K562 (cell line): ENCODE measurements around the gene JMJD1C. TPM values are rescaled to one million over a fixed set of nuclear protein-coding genes. Genes with fewer than 3 reads are reported as not detected.

ENCODE experiments used
- ARHGAP35 ChIP-seq: fragments of 450-650 bp; IDR thresholded peaks from 2 replicates; pipeline ENCODE4 v1.6.1; 2018; ENCODE audit not compliant: partially characterized antibody
- ATF6 ChIP-seq: sonication (generic); formaldehyde crosslinking; IDR thresholded peaks from 2 replicates; pipeline ENCODE4 v1.4.0; 2020; ENCODE audit warnings: mild to moderate bottlenecking, missing genetic modification reagents
- BRD4 ChIP-seq: fragments of 200-600 bp; sonication (generic); IDR thresholded peaks from 2 replicates; pipeline ENCODE4 v1.6.1; 2017; ENCODE audit warnings: inconsistent platforms
- FOXA1 ChIP-seq: fragments of 450-650 bp; IDR thresholded peaks from 2 replicates; pipeline ENCODE4 v1.6.1; 2016; ENCODE audit warnings: mild to moderate bottlenecking, borderline replicate concordance
- GTF2E2 ChIP-seq: fragments of 200-800 bp; sonication (Bioruptor generic); IDR thresholded peaks from 2 replicates; pipeline ENCODE4 v1.6.1; 2016; ENCODE audit warnings: missing genetic modification characterization, missing compliant biosample characterization
- HDAC8 ChIP-seq: fragments of 450-650 bp; IDR thresholded peaks from 2 replicates; pipeline ENCODE4 v1.6.1; 2016; ENCODE audit warnings: mild to moderate bottlenecking, missing genetic modification characterization, moderate library complexity, missing compliant biosample characterization
- HNRNPLL ChIP-seq: fragments of 200-400 bp; formaldehyde crosslinking; IDR thresholded peaks from 2 replicates; pipeline ENCODE4 v1.6.1; 2017; ENCODE audit warnings: low read length, low read depth, mild to moderate bottlenecking; ENCODE audit not compliant: poor library complexity, severe bottlenecking
- JUN ChIP-seq, 2 experiments: sonication (generic) in 1 of 2; formaldehyde crosslinking in 1 of 2; IDR thresholded peaks; 2 replicates each; pipeline versions ENCODE4 v1.6.1 to v1.8.0; 2012 to 2022; ENCODE audit warnings: borderline replicate concordance in 2 of 2, mild to moderate bottlenecking in 2 of 2, improper control_type of control experiment in 1 of 2, low read depth in 1 of 2, low read length in 1 of 2, missing genetic modification reagents in 1 of 2
- KHSRP ChIP-seq: fragments of 450-650 bp; IDR thresholded peaks from 2 replicates; pipeline ENCODE4 v1.6.1; 2017
- KLF13 ChIP-seq: fragments of 450-650 bp; IDR thresholded peaks from 2 replicates; pipeline ENCODE4 v1.6.1; 2016; ENCODE audit warnings: missing genetic modification characterization, low read depth, mild to moderate bottlenecking, missing compliant biosample characterization, moderate library complexity, borderline replicate concordance
- KLF16 ChIP-seq: IDR thresholded peaks from 2 replicates; pipeline ENCODE4 v1.6.1; 2016; ENCODE audit warnings: antibody characterized with exemption
- MAFG ChIP-seq: fragments of 450-650 bp; conservative IDR thresholded peaks from 2 replicates; pipeline ENCODE4 v1.6.1; 2016; ENCODE audit warnings: missing genetic modification characterization, missing compliant biosample characterization
- MBD2 ChIP-seq: sonication (generic); IDR thresholded peaks from 2 replicates; pipeline ENCODE4 v1.6.1; 2016; ENCODE audit warnings: low read depth, borderline replicate concordance
- MEIS2 ChIP-seq: fragments of 450-650 bp; IDR thresholded peaks from 2 replicates; pipeline ENCODE4 v1.6.1; 2014; ENCODE audit warnings: mild to moderate bottlenecking; ENCODE audit not compliant: partially characterized antibody
- NEUROD1 ChIP-seq: fragments of 150-350 bp; IDR thresholded peaks from 2 replicates; pipeline ENCODE4 v1.6.1; 2014; ENCODE audit warnings: borderline replicate concordance, low read length, low read depth; ENCODE audit not compliant: partially characterized antibody
- NFE2 ChIP-seq: IDR thresholded peaks from 2 replicates; pipeline ENCODE4 v1.6.1; 2014; ENCODE audit warnings: antibody characterized with exemption, low read depth
- PHB2 ChIP-seq: fragments of 450-650 bp; IDR thresholded peaks from 2 replicates; pipeline ENCODE4 v1.6.1; 2017; ENCODE audit warnings: low read depth
- PURB ChIP-seq: sonication (generic); formaldehyde crosslinking; IDR thresholded peaks from 2 replicates; pipeline ENCODE4 v1.9.0; 2021; ENCODE audit warnings: low read depth, mild to moderate bottlenecking, missing genetic modification reagents
- SIRT6 ChIP-seq: IDR thresholded peaks from one replicate; pipeline ENCODE4 v1.6.1; 2012; ENCODE audit warnings: low read depth, mild to moderate bottlenecking, control low read depth, inconsistent platforms, low read length, moderate library complexity
- SNAPC5 ChIP-seq: fragments of 250-450 bp; sonication (Bioruptor Pico); IDR thresholded peaks from 2 replicates; pipeline ENCODE4 v1.8.0; 2021; ENCODE audit warnings: moderate library complexity, mild to moderate bottlenecking, inconsistent platforms
- SRSF1 ChIP-seq: fragments of 200-400 bp; formaldehyde crosslinking; IDR thresholded peaks from 2 replicates; pipeline ENCODE4 v1.6.1; 2017; ENCODE audit warnings: mild to moderate bottlenecking, low read depth, low read length, moderate library complexity
- TCF7 ChIP-seq: sonication (generic); IDR thresholded peaks from 2 replicates; pipeline ENCODE4 v1.6.1; 2016; ENCODE audit warnings: antibody characterized with exemption, borderline replicate concordance
- TCF7L2 ChIP-seq: fragments of 150-350 bp; IDR thresholded peaks from 2 replicates; pipeline ENCODE4 v1.6.1; 2016; ENCODE audit warnings: low read depth, mild to moderate bottlenecking, low read length, moderate library complexity
- TFE3 ChIP-seq: fragments of 450-650 bp; formaldehyde crosslinking; IDR thresholded peaks from 2 replicates; pipeline ENCODE4 v1.4.0; 2020; ENCODE audit warnings: mild to moderate bottlenecking, mixed read lengths
- THRAP3 ChIP-seq: fragments of 450-650 bp; IDR thresholded peaks from 2 replicates; pipeline ENCODE4 v1.6.1; 2016; ENCODE audit warnings: mild to moderate bottlenecking, inconsistent platforms, borderline replicate concordance
- ZBTB8A ChIP-seq: fragments of 450-650 bp; IDR thresholded peaks from 2 replicates; pipeline ENCODE4 v1.6.1; 2018; ENCODE audit warnings: mild to moderate bottlenecking, moderate library complexity; ENCODE audit not compliant: partially characterized antibody
- ZNF143 ChIP-seq: sonication (generic); formaldehyde crosslinking; IDR thresholded peaks from 2 replicates; pipeline ENCODE4 v1.9.0; 2022; ENCODE audit warnings: mild to moderate bottlenecking, missing genetic modification reagents
- polyA plus RNA-seq, 8 experiments: library from polyadenylated mRNA; depleted of rRNA in 4 of 8; stranded (reverse) in 5 of 8; unstranded in 3 of 8; fragments of >200 nt; fragmentation: Nextera tagmentation in 2 of 8; fragmentation: Illumina TruSeq in 1 of 8; extraction: Ambion mirVana in 2 of 8; extraction: Trizol in 1 of 8; gene quantifications; 2 replicates each; pipeline versions ENCODE4 v1.2.1 to v1.2.3, GENCODE V29; 2011 to 2014; ENCODE audit warnings: inconsistent platforms in 1 of 8, missing spikeins in 1 of 8
- total RNA-seq, 7 experiments: library from RNA; depleted of rRNA in 6 of 7; stranded (reverse); fragments of >200 nt in 6 of 7; fragmentation: Illumina TruSeq in 2 of 7; extraction: Trizol in 2 of 7; gene quantifications; 2 replicates each; pipeline versions ENCODE4 v1.2.1 to v1.2.3, GENCODE V29; 2011 to 2021; ENCODE audit warnings: low replicate concordance in 1 of 7

JMJD1C gene
- total and polyA plus RNA-seq, 9 of the 15 experiments (the other 6 are each of a cell fraction or from before 2014, with no cell fraction given): 25.3 to 68.0 (median 47.2) TPM

GRCh38 chr10:63268798-63269503 is 196.8 kb downstream of the JMJD1C start (continued):
- TF ChIP-seq SNAPC5 (CRISPR knock-in tag) (no peak), GTF2E2 (tag) (peak; percentile 85; the same call in 1 of the 2 replicates), MAFG (tag) (0 out of 2 replicates have a peak, but pooled peaks have one; percentile 4), PHB2 (no peak), SRSF1 (no peak), ATF6 (CRISPR knock-in tag) (no peak), HDAC8 (no peak), FOXA1 (no peak), KHSRP (no peak), SIRT6 (no peak), TFE3 (CRISPR knock-in tag) (no peak; the same call in 1 of the 2 replicates), JUN (IDR thresholded peaks at IDR 0.05; ENCODE audit: borderline replicate concordance, low read depth, low read length) (peak; percentile 95), JUN (CRISPR knock-in tag; IDR thresholded peaks at IDR 0.05; ENCODE audit: borderline replicate concordance) (peak; percentile 84; the same call in 1 of the 2 replicates), BRD4 (no peak), TCF7L2 (no peak), NEUROD1 (peak; percentile 66), HNRNPLL (peak; percentile 95), MBD2 (0 out of 2 replicates have a peak, but pooled peaks have one; percentile 31), ZNF143 (CRISPR knock-in tag) (no peak), THRAP3 (0 out of 2 replicates have a peak, but pooled peaks have one; percentile 4), ZBTB8A (no peak), ARHGAP35 (no peak), TCF7 (no peak), NFE2 (peak; percentile 53), MEIS2 (peak; percentile 98), KLF13 (tag) (no peak), KLF16 (peak; percentile 35; the same call in 1 of the 2 replicates), PURB (CRISPR knock-in tag) (no peak)
